SKM-1 treated with dmso at 0.1 percent for 144 hours (cell line): ENCODE results near the gene TARBP1.
"Not testable (repeated sequence)": the region's sequence is repeated elsewhere in the genome, so short reads cannot be mapped to it uniquely, and the experiment has no call there.

Experiments
- DNase-seq: peaks from one replicate; lab custom pipeline; 2025; ENCODE audit not compliant: unreplicated experiment; lab: John Stamatoyannopoulos, UW

Gene TARBP1

DNA sequence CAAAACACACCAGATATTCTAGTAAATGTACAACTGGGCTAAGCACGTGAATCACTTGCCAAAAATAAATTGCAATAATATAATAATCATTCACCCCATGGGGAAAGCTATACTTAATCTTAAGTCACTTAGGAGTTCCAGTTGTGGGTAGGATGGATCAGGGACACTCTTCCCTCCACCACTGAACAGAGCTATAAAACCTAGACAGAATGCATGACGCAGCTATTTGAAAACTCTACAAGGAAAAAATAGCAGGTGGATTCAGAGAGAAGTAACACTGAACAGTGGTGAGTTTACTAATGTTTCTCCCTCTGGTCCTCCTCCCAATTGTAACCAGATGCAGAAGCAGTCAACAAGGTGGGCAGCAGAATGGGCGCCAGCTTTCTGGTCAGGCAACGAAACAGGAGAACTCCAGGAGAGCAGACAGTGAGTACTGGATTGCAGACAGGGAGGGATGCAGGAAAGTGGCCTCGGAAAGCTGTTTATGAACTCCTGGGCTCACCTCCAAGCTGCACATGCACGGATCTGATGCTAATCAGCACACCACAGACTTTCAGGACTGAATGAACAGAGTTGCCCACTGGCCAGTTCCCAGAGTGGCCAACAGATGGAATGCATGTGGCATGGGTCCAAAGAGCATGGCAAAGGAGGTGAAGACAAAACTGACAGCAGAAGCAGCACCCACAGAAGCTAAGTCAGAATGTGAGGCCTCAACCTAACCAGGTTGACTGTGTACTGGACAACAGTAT lies 41.4 kb downstream of the TARBP1 start:
- DNase-seq = no peak

DNA sequence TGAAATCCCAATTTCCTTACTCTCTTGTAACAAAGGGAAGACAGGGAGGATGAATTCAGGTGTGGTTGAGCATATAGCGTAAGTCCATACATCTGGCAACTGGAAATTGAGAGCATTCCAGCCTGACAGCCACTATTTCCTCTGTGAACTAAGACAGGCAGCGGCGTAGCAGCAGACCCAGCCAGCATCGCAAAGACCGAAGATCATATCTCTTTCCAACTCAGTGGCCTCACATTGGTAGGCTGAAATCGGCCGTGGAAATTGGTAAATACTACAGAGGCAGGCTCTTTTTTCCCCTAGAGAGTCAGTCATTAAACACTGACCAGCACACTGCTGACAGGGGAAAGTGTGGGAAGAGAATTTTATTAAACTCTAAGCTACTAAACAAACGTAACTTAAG lies 43.4 kb downstream of the TARBP1 start:
- no peak for DNase-seq

DNA sequence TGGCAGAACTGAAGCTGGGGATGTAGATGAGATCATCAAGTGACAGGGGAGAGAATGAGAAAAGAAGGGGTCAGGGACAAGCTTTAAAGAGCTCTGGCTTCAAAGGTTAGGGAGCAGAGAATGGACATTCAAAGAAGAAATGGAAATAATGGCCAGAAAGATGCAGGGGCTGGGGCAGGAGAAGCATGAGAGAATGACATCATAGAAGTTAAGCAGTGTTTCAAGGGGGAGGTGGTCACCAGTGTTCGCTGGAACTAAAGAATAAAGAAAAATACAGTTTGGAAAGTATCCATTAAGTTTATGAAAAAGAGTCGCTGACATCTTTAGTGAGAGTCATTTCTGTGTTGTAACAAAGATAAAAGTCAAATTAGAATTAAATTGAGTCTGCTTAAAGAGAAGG lies 44.3 kb downstream of the TARBP1 start:
- DNase-seq = no peak

GRCh38 chr1:234433563-234434285 lies 45.3 kb downstream of the TARBP1 start:
- no peak for DNase-seq

DNA sequence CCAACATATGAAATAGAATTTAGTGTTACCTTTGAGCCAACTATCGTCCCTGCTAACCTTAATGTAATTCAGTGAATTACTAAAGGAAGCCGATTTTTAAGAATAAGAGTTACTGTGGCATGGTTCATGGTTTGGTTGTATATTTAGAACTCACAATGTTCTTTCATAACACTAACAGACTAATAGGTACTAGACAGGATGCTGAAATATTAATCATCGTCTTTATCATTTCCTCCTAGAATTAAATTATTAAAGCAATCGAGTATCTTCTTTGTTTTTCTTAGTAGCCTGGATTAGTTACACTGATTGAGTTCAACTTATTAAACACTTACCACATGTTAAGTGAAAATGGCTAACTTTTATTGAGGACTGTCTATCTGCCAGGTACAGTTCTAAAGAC lies 47.7 kb downstream of the TARBP1 start:
- DNase-seq = no peak

DNA sequence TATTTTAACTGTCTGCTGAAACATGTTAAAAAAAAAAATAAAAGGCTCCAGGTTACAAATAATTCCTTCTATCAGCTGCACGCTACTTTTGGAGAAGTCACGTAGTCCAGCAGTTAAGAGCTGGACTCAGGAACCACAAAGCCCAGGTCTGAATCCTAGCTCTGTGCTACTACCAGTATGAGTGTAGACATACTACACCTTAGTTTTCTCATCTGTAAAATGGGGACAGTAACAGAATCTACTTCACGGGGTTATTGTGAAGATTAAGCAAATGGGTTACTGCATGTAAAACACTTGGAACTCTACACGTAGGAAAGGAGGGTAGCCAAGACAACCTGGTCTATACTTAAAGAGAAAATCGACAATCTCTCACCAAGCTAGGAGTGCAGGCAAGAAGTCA lies 48.3 kb downstream of the TARBP1 start:
- DNase-seq = no peak

DNA sequence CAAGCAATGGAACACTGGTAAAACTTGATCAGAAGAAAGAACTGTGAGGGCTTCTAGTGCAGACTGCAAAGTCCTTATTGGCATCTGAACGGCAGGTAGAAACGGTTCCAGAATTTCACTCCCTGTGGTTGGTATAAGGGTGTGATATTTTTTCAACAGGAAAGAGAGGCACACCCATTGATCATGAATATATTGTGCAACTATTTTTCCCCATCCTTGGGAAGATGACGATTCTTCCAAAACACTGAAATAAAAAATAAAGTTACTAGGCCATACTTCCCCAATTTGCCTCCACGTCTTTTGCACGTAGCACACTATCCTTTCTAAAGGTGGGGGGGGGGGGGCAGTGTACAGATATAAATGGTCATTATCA lies 49.6 kb downstream of the TARBP1 start:
- DNase-seq = no peak

- DNase-seq = no peak
Observed at GRCh38 chr1:234427950-234428646, 50.9 kb downstream of the TARBP1 start.

DNA sequence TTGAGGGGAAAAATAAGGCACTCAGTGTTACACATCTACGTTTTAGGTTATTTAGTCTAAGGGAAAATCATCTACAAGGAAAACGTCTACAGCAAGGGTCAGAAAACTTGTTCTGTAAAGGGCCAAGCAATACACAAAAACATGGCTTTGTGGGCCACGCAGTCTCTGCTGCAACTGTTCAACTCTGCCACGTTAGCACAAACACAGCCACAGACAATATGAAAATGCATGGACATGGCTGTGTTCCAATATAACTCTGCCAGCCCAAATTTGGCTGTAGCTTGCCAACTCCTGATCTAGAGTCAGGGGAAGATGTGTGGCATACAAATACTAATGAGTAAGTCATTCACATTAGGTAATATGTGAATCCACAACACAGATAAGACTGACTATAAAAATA lies 65.0 kb downstream of the TARBP1 start:
- DNase-seq = no peak

DNA sequence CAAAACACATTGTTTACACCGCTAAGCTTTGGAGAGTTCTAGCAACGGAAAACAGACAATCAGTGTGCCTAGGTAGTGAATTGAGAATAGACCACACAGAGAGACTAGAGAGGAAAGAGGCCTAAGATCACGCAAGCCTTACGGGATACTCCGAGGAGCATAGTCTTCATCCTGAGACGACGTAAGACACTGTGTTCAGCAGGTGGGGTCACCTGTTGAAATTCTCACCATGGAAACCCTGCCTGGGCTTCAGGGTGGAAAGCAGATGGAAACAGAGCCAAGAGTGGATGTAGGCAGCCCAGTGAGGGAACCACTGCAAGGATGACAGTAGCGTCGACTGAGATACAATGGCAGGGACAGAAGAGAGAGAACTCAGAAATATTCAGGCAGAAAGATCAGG lies 65.5 kb downstream of the TARBP1 start:
- no peak for DNase-seq

- DNase-seq = no peak
Observed at GRCh38 chr1:234412830-234413229, 66.1 kb downstream of the TARBP1 start.

- no peak for DNase-seq
Observed at GRCh38 chr1:234409328-234409727, 69.7 kb downstream of the TARBP1 start.

GRCh38 chr1:234408757-234409156 lies 70.2 kb downstream of the TARBP1 start:
- no peak for DNase-seq

GRCh38 chr1:234406871-234407270 lies 72.1 kb downstream of the TARBP1 start:
- DNase-seq = no peak

GRCh38 chr1:234405676-234406075 lies 73.3 kb downstream of the TARBP1 start:
- DNase-seq = no peak

GRCh38 chr1:234402939-234403338 lies 76.0 kb downstream of the TARBP1 start:
- no peak for DNase-seq

GRCh38 chr1:234401658-234402057 lies 77.3 kb downstream of the TARBP1 start:
- no peak for DNase-seq

GRCh38 chr1:234400773-234401172 lies 78.2 kb downstream of the TARBP1 start:
- no peak for DNase-seq

DNA sequence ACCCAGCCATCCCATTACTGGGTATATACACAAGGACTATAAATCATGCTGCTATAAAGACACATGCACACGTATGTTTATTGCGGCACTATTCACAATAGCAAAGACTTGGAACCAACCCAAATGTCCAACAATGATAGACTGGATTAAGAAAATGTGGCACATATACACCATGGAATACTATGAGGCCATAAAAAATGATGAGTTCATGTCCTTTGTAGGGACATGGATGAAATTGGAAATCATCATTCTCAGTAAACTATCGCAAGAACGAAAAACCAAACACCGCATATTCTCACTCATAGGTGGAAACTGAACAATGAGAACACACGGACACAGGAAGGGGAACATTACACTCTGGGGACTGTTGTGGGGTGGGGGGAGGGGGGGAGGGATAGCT lies 79.5 kb downstream of the TARBP1 start:
- DNase-seq = not testable (repeated sequence)

DNA sequence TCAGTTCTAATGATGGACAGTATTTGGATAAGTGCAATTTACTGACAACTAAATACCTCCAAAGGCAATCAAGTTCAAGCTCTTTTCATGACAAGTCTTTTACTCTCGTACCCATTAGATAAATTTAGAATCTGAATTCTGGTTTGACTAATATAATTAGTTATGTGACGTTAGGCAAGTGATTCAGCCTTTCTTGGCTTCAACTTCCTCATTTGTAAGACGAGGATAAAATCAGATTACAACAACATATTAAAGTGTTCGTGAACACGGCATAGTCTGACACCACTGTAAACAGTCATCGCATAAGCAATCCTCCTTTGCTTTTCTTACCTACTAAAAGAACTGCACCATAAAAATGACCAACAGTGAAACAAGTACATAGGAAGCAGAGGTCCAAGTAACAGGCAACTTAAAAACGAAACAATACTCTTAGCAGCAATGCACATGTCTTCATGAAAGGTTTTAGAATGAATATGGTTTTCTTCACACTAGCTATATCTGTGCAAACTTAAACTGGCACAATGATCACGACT lies 80.1 kb downstream of the TARBP1 start:
- no peak for DNase-seq

GRCh38 chr1:234397732-234398131 lies 81.2 kb downstream of the TARBP1 start:
- no peak for DNase-seq

DNA sequence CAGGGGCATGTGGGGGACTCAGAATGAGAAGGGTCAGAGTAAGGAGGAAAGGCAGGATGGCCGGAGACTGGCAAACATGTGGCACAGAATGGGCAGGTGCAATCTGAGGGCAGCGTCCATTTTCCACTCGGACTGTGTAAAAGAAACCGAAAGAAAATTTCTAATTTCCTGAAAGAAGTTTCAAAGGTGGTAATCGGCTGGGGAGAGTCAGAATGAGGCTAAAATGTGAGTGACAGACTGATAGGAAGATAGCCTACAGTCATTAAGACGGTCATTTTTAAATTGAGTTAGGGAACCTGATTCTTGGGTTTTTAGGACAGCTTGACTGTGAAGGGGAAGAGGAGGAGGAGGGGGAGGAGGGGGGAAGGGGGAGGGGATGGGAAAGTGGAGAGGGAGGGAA lies 82.1 kb downstream of the TARBP1 start:
- DNase-seq = no peak
